Activated CD8-positive, alpha-beta memory T cell treated with anti-CD3 and anti-CD28 coated beads, Interleukin-2, amount 50 U/mL, for 1 hour (primary cell): ENCODE data around the gene KLF13.

ENCODE experiments used
- DNase-seq: peaks from one replicate; pipeline ENCODE4 v3.0.0-alpha.2; 2020; ENCODE audit errors: extremely low read depth

KLF13 gene

GRCh38 chr15:31362886-31363285 lies 36.3 kb downstream of the KLF13 start:
- DNase-seq: no peak

- no peak for DNase-seq
Observed at GRCh38 chr15:31364301-31365031, 37.8 kb downstream of the KLF13 start.

- no peak for DNase-seq
Observed at GRCh38 chr15:31365032-31365654, 38.5 kb downstream of the KLF13 start.

GRCh38 chr15:31365655-31366127 lies 39.1 kb downstream of the KLF13 start:
- DNase-seq: peak; percentile 49

- DNase-seq: no peak
Observed at GRCh38 chr15:31366169-31366734, 39.6 kb downstream of the KLF13 start.

- DNase-seq: no peak
Observed at GRCh38 chr15:31367021-31367729, 40.5 kb downstream of the KLF13 start.

GRCh38 chr15:31367730-31368344 lies 41.2 kb downstream of the KLF13 start:
- no peak for DNase-seq

- no peak for DNase-seq
Observed at GRCh38 chr15:31369727-31370126, 43.1 kb downstream of the KLF13 start.

- DNase-seq: no peak
Observed at GRCh38 chr15:31371520-31372240, 45.0 kb downstream of the KLF13 start.

- no peak for DNase-seq
Observed at GRCh38 chr15:31372635-31373091, 46.0 kb downstream of the KLF13 start.

- DNase-seq: no peak
Observed at GRCh38 chr15:31373096-31373865, 46.6 kb downstream of the KLF13 start.

- no peak for DNase-seq
Observed at GRCh38 chr15:31373970-31374369, 47.3 kb downstream of the KLF13 start.

GRCh38 chr15:31374489-31374888 lies 47.9 kb downstream of the KLF13 start:
- DNase-seq: no peak

- DNase-seq: no peak
Observed at GRCh38 chr15:31374986-31375385, 48.4 kb downstream of the KLF13 start.

GRCh38 chr15:31375772-31376171 lies 49.1 kb downstream of the KLF13 start:
- no peak for DNase-seq

- no peak for DNase-seq
Observed at GRCh38 chr15:31376511-31376910, 49.9 kb downstream of the KLF13 start.

- no peak for DNase-seq
Observed at GRCh38 chr15:31377030-31377429, 50.4 kb downstream of the KLF13 start.

GRCh38 chr15:31378363-31378903 lies 51.8 kb downstream of the KLF13 start:
- DNase-seq: no peak

- no peak for DNase-seq
Observed at GRCh38 chr15:31379042-31379441, 52.4 kb downstream of the KLF13 start.

- no peak for DNase-seq
Observed at GRCh38 chr15:31379577-31379976, 52.9 kb downstream of the KLF13 start.
